SU-DHL-6 (cell line): ENCODE measurements around the gene TLL2.

Experiments used
- H2AFZ ChIP-seq: fragments of 200-600 bp; sonication (generic); 2 replicates; pipeline ENCODE4 v1.6.1; 2014; ENCODE audit warnings: low read depth, mild to moderate bottlenecking, moderate library complexity, mixed read lengths, antibody characterized with exemption, low read length; ENCODE audit not compliant: severe bottlenecking
- H3F3A ChIP-seq: fragments of 200-600 bp; shearing (Covaris generic); 2 replicates; pipeline ENCODE4 v1.6.0; 2016; ENCODE audit warnings: antibody characterized with exemption, mild to moderate bottlenecking; ENCODE audit not compliant: insufficient read depth
- H3K27ac ChIP-seq: fragments of 200-600 bp; sonication (generic); 2 replicates; pipeline ENCODE4 v1.5.1; 2016; ENCODE audit warnings: low read depth, mild to moderate bottlenecking, low read length, moderate library complexity, mixed read lengths
- H3K27me3 ChIP-seq: fragments of 200-600 bp; sonication (generic), shearing (Covaris generic); 2 replicates; pipeline ENCODE4 v1.6.0; 2014; ENCODE audit warnings: mild to moderate bottlenecking, low read length
- H3K36me3 ChIP-seq: fragments of 200-600 bp; sonication (generic); 2 replicates; pipeline ENCODE4 v1.6.1; 2014; ENCODE audit warnings: mild to moderate bottlenecking, low read length, mixed read lengths
- H3K4me2 ChIP-seq: fragments of 300-600, 200-600 bp; shearing (Covaris generic), sonication (generic); 2 replicates; pipeline ENCODE4 v1.6.0; 2014; ENCODE audit warnings: low read length, low read depth, mild to moderate bottlenecking; ENCODE audit not compliant: poor library complexity, severe bottlenecking
- H3K4me3 ChIP-seq: fragments of 200-600 bp; sonication (generic); 2 replicates; pipeline ENCODE4 v1.5.1; 2014; ENCODE audit warnings: antibody characterized with exemption, low read length, mild to moderate bottlenecking, mixed read lengths; ENCODE audit not compliant: insufficient read depth, poor library complexity, severe bottlenecking
- H3K79me2 ChIP-seq: fragments of 200-600 bp; sonication (generic); 2 replicates; pipeline ENCODE4 v1.6.1; 2014; ENCODE audit warnings: mild to moderate bottlenecking, low read length, moderate library complexity; ENCODE audit not compliant: insufficient read depth
- H3K9ac ChIP-seq: fragments of 200-600 bp; sonication (generic); 2 replicates; pipeline ENCODE4 v1.7.0; 2014; ENCODE audit warnings: mild to moderate bottlenecking, low read length
- H3K9me2 ChIP-seq: fragments of 200-600 bp; sonication (generic); replicated peaks from 2 replicates; pipeline ENCODE4 v1.6.1; 2014; ENCODE audit warnings: low read length; ENCODE audit not compliant: insufficient read depth
- H3K9me3 ChIP-seq: fragments of 200-600 bp; sonication (generic); 2 replicates; pipeline ENCODE4 v1.6.1; 2014; ENCODE audit warnings: low read length, mixed read lengths; ENCODE audit not compliant: insufficient read depth
- H4K20me1 ChIP-seq: fragments of 200-600 bp; sonication (generic); 2 replicates; pipeline ENCODE4 v1.6.1; 2014; ENCODE audit warnings: low read depth, mild to moderate bottlenecking, antibody characterized with exemption, low read length, moderate library complexity, mixed read lengths
- CTCF ChIP-seq: fragments of 200-600 bp; sonication (generic); IDR thresholded peaks from one replicate; pipeline ENCODE4 v1.5.1; 2017; ENCODE audit warnings: antibody characterized with exemption, mild to moderate bottlenecking, low read length, moderate library complexity; ENCODE audit not compliant: insufficient read depth, poor library complexity, severe bottlenecking
- EZH2phosphoT487 ChIP-seq: fragments of 200-600 bp; sonication (generic), shearing (Covaris generic); conservative IDR thresholded peaks from 2 replicates; pipeline ENCODE4 v1.6.1; 2018; ENCODE audit warnings: mild to moderate bottlenecking, antibody characterized with exemption, low read length, moderate library complexity, mixed read lengths

The TLL2 gene

DNA sequence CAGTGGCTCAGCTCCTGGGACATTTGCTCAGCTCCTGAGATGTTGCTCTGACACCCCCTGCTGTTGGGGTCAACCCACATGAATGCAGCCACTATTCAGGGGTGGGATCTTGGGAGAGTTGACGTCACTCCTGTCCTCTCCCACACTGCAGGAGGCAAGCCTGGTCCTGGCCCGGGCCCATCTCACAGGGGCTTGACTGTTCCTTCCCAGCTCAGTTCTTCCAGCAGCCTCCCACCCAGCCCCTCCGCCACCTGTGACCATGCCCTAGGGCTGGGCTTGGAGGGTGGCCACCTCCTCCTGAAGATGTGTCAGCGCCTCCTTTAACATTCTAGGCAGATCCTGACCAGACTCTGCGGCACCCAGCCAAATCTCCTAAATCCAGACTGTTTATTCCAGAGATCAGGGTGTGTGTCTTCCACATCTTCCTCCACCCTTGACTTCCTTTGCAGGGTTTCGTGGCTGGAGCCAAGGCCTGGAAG lies 135.9 kb downstream of the TLL2 start:
- Histone ChIP-seq H3F3A (no peaks in the 10 kb centered on the region), H3K27me3 (no peaks in the 10 kb centered on the region; the same call in 1 of the 2 replicates), H2AFZ (no peak overlapping the region), H4K20me1 (no peaks in the 10 kb centered on the region), H3K36me3 (no peaks in the 10 kb centered on the region), H3K9me3 (no peaks in the 10 kb centered on the region), H3K79me2 (no peaks in the 10 kb centered on the region), H3K4me2 (no peak overlapping the region), H3K4me3 (no peak overlapping the region), H3K27ac (no peak overlapping the region), H3K9ac (no peak overlapping the region), H3K9me2 (no peaks in the 10 kb centered on the region)
- TF ChIP-seq EZH2phosphoT487 (no peak), CTCF (no peak)

DNA sequence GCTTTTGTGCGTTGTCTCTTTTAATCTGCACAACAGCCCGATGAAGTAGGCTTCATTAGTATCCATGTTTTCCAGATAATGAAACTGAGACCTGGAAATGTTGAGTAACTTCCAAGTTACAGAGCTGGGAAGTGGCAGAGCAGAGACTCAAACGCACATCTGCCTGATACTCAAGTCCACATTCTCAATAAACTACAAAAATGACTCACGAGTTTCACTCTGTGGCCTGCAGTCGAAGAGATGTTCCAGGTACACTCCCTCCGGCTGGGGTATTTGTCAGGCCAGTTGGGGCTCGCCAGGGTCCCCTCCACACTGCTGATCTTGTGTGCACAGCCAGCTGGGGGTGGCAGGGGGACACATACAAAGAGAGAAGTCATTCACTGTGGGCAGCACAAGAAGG lies 137.2 kb downstream of the TLL2 start:
- H3K4me2 ChIP-seq, result no peak overlapping the region

DNA sequence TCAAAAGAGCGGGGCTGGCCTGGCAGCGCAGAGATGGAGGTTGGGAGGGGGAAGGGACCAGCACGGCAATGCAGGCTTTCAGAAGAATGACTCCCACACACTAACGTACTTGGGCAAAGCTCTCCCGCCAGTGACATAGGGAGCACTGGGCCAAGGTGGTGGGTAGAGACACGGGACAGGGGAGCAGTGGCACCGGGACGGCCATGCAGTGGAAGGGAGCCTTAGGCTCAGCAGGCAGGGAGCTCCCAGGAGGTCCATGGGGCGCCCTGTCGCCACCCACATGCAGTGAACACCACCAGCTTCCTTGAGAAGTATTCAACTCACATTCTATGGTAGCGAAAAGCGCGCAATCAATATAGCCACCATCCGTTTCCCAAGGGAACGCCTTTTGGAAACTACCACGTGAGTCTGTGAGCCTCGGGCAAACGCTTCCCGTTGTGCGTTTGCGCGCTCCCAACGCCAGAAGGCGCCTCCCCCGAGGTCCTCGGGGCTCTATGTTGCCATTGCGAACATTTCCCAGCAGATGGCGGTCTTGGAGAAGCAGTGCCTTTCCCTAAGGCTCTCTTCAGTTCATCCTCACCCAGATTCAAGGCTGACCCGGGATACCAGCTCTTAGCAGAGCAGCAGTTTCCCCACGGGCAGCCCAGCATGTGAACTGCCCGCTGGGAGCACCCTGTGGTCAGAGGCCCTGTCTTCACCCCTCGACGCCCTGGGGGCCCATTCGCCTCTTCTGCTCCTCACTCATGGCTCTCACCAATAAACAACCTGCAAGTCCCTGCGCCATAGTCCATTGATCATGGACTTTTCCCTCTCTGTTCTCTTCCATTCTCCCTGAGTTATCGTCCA lies 138.5 kb downstream of the TLL2 start:
- Histone ChIP-seq H3K9ac (peak overlapping the region; percentile 46), H3K4me2 (peak overlapping the region; percentile 59), H3K9me2 (no peaks in the 10 kb centered on the region), H3F3A (no peaks in the 10 kb centered on the region), H3K36me3 (no peaks in the 10 kb centered on the region), H3K79me2 (no peaks in the 10 kb centered on the region), H3K27me3 (no peaks in the 10 kb centered on the region), H3K9me3 (no peaks in the 10 kb centered on the region), H2AFZ (peak overlapping the region; percentile 90), H4K20me1 (no peaks in the 10 kb centered on the region), H3K27ac (no peak overlapping the region), H3K4me3 (peak overlapping the region; percentile 41)
- TF ChIP-seq CTCF (peak; percentile 96), EZH2phosphoT487 (no peak)

More for the DNA sequence above, 137.2 kb downstream of the TLL2 start:
- H3F3A ChIP-seq, result no peaks in the 10 kb centered on the region
- no peaks in the 10 kb centered on the region for H4K20me1 ChIP-seq
- no peak overlapping the region for H3K4me3 ChIP-seq
- no peak overlapping the region for H2AFZ ChIP-seq
- H3K9me2 ChIP-seq, result no peaks in the 10 kb centered on the region
- no peaks in the 10 kb centered on the region for H3K9me3 ChIP-seq
- no peak overlapping the region for H3K9ac ChIP-seq
- no peaks in the 10 kb centered on the region for H3K27me3 ChIP-seq
- no peaks in the 10 kb centered on the region for H3K36me3 ChIP-seq
- no peak for TF ChIP-seq EZH2phosphoT487
- TF ChIP-seq CTCF, result no peak
- H3K27ac ChIP-seq, result no peak overlapping the region
- no peaks in the 10 kb centered on the region for H3K79me2 ChIP-seq
